Cardiac muscle cell (in vitro differentiated cells and primary cell): ENCODE results near the gene TBXAS1. TPM values are rescaled to one million over a fixed set of nuclear protein-coding genes. Genes with fewer than 3 reads are reported as not detected.
A peak's percentile ranks its signal among the peaks of the same experiment; 100 is the strongest.

Experiments used
- DNase-seq, 2 donors: peaks; one replicate each; pipeline versions ENCODE4 v3.0.0 to v3.0.0-alpha.2; 2010 to 2017; ENCODE audit warnings: low read depth in 1 of 2, low spot score in 1 of 2
- H3K27ac ChIP-seq: fragments of 200-600 bp; sonication (generic); 2 replicates; pipeline ENCODE4 v1.5.1; 2016
- H3K27me3 ChIP-seq: fragments of 200-600 bp; sonication (generic); 2 replicates; pipeline ENCODE4 v1.6.0; 2016; ENCODE audit warnings: control low read depth
- H3K36me3 ChIP-seq: fragments of 200-600 bp; sonication (generic); 2 replicates; pipeline ENCODE4 v1.5.1; 2016; ENCODE audit warnings: control low read depth
- H3K4me1 ChIP-seq: fragments of 200-600 bp; sonication (generic); 2 replicates; pipeline ENCODE4 v1.8.1; 2017; ENCODE audit warnings: low read depth, mild to moderate bottlenecking, mixed run types
- H3K4me3 ChIP-seq: fragments of 200-600 bp; sonication (generic); 2 replicates; pipeline ENCODE4 v1.5.1; 2016; ENCODE audit warnings: mild to moderate bottlenecking
- H3K9me3 ChIP-seq: fragments of 200-600 bp; sonication (generic); 2 replicates; pipeline ENCODE4 v1.5.1; 2017; ENCODE audit warnings: low read depth, mild to moderate bottlenecking, control low read depth
- polyA plus RNA-seq: library from polyadenylated mRNA; unstranded; fragments of >200 nt; fragmentation: Nextera tagmentation; extraction: Ambion mirVana; gene quantifications from 2 replicates; pipeline ENCODE4 v1.2.1, GENCODE V29; 2016
- total RNA-seq: library from RNA; depleted of rRNA; stranded (reverse); fragments of >200 nt; gene quantifications from 2 replicates; pipeline ENCODE4 v1.2.3, GENCODE V29; 2016
- TF ChIP-seq, protein P1 (sequence below): IDR thresholded peaks from 2 replicates; pipeline ENCODE4 v1.5.1; 2012; ENCODE audit warnings: low read depth, mild to moderate bottlenecking, low read length

Gene TBXAS1
- total and polyA plus RNA-seq, 2 experiments from 2014 or later = 0.83 to 6.2 TPM

DNA sequence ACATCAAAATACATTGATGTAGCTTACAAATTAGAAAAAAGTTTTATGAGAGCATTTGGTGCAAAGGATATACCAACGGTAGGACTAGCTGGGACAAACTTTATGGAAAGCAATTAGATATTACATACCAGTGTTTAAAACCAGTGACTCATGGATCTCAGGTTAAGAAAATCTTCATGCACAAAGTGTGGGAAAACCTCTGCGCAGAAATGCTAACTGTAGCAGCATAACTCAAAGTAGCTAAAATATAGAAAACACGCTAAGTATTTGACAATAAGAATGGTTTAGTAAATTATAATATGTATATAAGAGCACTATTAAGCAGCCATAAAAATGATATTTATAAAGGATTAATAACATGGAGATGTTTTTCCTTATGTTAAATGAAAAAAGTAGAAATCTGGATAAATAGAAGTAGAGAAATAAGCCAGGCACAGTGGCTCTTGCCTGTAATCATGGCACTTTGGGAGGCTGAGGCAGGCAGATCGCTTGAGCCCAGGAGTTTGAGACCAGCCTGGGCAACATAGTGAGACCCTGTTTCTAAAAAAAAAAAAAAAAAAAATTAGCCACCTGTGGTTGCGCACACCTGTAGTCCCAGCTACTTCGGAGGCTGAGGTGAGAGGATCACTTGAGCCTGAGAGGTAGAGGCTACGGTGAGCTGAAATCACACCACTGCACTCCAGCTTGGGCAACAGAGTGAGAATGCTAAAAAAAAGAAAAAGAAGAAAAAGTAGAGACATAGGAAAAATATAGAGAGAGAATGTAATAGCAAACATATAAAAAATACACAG, 37.2 kb downstream of the TBXAS1 start:
- no peaks in the 10 kb centered on the region for H3K4me1 ChIP-seq
- no peak overlapping the region for H3K4me3 ChIP-seq
- no peaks in the 10 kb centered on the region for H3K9me3 ChIP-seq
- TF ChIP-seq, protein P1, sequence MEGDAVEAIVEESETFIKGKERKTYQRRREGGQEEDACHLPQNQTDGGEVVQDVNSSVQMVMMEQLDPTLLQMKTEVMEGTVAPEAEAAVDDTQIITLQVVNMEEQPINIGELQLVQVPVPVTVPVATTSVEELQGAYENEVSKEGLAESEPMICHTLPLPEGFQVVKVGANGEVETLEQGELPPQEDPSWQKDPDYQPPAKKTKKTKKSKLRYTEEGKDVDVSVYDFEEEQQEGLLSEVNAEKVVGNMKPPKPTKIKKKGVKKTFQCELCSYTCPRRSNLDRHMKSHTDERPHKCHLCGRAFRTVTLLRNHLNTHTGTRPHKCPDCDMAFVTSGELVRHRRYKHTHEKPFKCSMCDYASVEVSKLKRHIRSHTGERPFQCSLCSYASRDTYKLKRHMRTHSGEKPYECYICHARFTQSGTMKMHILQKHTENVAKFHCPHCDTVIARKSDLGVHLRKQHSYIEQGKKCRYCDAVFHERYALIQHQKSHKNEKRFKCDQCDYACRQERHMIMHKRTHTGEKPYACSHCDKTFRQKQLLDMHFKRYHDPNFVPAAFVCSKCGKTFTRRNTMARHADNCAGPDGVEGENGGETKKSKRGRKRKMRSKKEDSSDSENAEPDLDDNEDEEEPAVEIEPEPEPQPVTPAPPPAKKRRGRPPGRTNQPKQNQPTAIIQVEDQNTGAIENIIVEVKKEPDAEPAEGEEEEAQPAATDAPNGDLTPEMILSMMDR = no peak
- no peak for DNase-seq
- H3K27me3 ChIP-seq = no peaks in the 10 kb centered on the region
- H3K36me3 ChIP-seq = no peaks in the 10 kb centered on the region
- H3K27ac ChIP-seq = no peak overlapping the region

DNA sequence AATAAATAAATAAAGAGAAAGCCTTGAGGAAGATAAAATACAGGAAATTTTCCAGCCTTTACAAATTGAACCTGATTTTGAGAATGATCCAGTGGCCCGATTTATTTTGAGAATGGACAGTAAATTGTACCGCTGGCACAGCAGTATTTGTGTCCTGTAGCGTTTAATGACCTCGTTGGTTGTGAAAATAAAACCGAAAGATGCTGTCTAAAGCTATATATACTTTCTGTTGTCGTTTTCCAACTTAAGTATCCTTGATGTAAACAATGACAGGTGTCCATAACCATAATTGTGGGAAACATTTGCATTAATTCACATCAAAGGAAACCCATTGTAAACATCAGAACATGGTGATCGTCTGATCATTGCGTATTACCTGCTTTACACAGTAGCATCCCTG, 38.8 kb downstream of the TBXAS1 start:
- no peak for DNase-seq
- H3K36me3 ChIP-seq = no peaks in the 10 kb centered on the region
- H3K9me3 ChIP-seq = no peaks in the 10 kb centered on the region
- no peaks in the 10 kb centered on the region for H3K27me3 ChIP-seq
- no peak overlapping the region for H3K4me3 ChIP-seq
- TF ChIP-seq, protein P1 = no peak
- H3K27ac ChIP-seq = no peak overlapping the region
- no peaks in the 10 kb centered on the region for H3K4me1 ChIP-seq

DNA sequence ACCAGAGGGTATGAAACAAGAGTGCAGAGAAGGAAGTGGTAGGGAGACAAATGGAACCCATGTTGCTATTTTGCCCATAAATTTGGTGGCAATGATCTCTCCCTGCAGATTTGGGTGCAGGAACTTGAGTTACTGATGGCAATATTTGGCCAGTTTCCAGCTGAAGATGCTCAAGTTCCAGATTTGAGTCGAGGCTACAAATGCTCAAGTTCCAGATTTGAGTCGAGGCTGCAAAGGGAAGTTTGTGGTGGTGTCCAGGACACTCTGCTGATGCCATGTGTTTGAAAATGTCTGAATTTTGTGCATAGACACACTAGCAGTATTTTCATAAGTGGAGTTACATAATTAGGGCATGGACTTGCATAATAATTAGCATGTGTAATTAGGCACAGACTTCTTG, 40.8 kb downstream of the TBXAS1 start:
- no peaks in the 10 kb centered on the region for H3K27me3 ChIP-seq
- DNase-seq = no peak
- no peak overlapping the region for H3K27ac ChIP-seq
- no peaks in the 10 kb centered on the region for H3K4me1 ChIP-seq
- H3K9me3 ChIP-seq = no peaks in the 10 kb centered on the region
- TF ChIP-seq, protein P1 = no peak
- H3K4me3 ChIP-seq = no peak overlapping the region
- no peaks in the 10 kb centered on the region for H3K36me3 ChIP-seq

DNA sequence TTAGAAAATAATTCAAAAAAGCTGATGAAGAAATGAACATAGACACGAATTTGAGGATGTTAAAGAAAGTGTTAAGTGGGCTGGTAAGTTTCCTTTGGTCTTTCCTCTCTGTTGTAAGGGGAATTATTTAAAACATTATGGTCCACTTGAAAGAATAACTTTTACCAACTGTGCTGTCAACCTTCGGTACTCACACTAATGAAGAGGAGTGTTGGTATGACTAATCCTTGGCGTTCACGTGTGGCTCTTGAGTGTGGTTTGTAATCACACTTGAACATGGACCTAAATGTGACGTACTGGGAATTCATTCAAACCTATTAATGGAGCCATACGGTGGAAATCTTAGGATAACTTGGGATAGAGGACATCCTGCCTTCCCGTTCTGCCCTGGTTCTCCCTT, 41.3 kb downstream of the TBXAS1 start:
- no peaks in the 10 kb centered on the region for H3K9me3 ChIP-seq
- TF ChIP-seq, protein P1 = no peak
- DNase-seq = peak in 1 of 2 donors; percentile 22
- no peak overlapping the region for H3K4me3 ChIP-seq
- no peak overlapping the region for H3K27ac ChIP-seq
- no peaks in the 10 kb centered on the region for H3K27me3 ChIP-seq
- no peaks in the 10 kb centered on the region for H3K36me3 ChIP-seq
- H3K4me1 ChIP-seq = no peaks in the 10 kb centered on the region

DNA sequence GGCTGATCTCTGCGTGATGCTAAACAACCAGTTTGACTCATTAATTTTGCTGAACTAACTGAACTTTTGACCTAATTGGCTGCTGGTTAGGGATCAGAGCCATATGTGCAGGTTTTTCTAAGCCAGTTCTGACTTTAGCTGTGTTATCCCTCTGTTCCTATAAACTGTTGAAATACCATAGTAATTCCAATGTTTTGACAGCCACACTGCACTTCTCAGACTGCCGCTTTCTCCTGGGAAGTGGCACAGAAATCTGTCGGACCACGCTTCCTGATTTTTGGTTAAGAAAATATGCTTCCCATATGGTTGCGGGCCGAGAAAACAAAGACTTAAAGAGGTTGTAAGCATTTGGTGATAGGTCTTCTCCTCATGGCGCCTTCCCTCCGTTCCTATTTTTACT, 42.3 kb downstream of the TBXAS1 start:
- TF ChIP-seq, protein P1 = no peak
- Histone ChIP-seq H3K9me3 (no peaks in the 10 kb centered on the region), H3K27ac (peak overlapping the region; percentile 30), H3K4me1 (no peaks in the 10 kb centered on the region), H3K36me3 (no peaks in the 10 kb centered on the region), H3K4me3 (no peak overlapping the region), H3K27me3 (no peaks in the 10 kb centered on the region)
- peak in 1 of 2 donors; percentile 71 for DNase-seq
